HG02884 (cell line): Measurements from ENCODE around the gene PNPT1.
"Not testable (repeated sequence)": the region's sequence is repeated elsewhere in the genome, so short reads cannot be mapped to it uniquely, and the experiment has no call there.

Experiments used
- ATAC-seq: cut with Tn5 transposase; IDR thresholded peaks from one replicate; pipeline ENCODE4 v1.9.1; 2021; ENCODE audit warnings: mild to moderate bottlenecking, moderate library complexity; ENCODE audit not compliant: unreplicated experiment

PNPT1 gene

GRCh38 chr2:55601849-55602248 lies 91.8 kb downstream of the PNPT1 start:
- ATAC-seq = no peak

- ATAC-seq = no peak
These were observed 95.4 kb downstream of the PNPT1 start for GRCh38 chr2:55598056-55598795.

GRCh38 chr2:55596795-55597194 lies 96.8 kb downstream of the PNPT1 start:
- not testable (repeated sequence) for ATAC-seq

- no peak for ATAC-seq
These were observed 98.1 kb downstream of the PNPT1 start for GRCh38 chr2:55595536-55595935.

- no peak for ATAC-seq
These were observed 101.5 kb downstream of the PNPT1 start for GRCh38 chr2:55592130-55592529.

- peak; percentile 80 for ATAC-seq
These were observed 102.7 kb downstream of the PNPT1 start for GRCh38 chr2:55590810-55591440.

- ATAC-seq = no peak
These were observed 108.1 kb downstream of the PNPT1 start for GRCh38 chr2:55585451-55586080.
